GM12891 (cell line): ENCODE results near the gene FLYWCH1.

Source experiments
- POLR2A ChIP-seq: IDR thresholded peaks from 2 replicates; pipeline ENCODE4 v1.6.1; 2011; ENCODE audit warnings: low read depth, low read length, control low read depth
- POLR2AphosphoS5 ChIP-seq: IDR thresholded peaks from 2 replicates; pipeline ENCODE4 v1.6.1; 2011; ENCODE audit warnings: low read depth, low read length, control low read depth

- TF ChIP-seq POLR2AphosphoS5 (no peak), POLR2A (no peak)
Measured at GRCh38 chr16:2986623-2987188, 75.0 kb downstream of the FLYWCH1 start.
